ENCODE measurements around the gene HACL1.
A peak's percentile ranks its signal among the peaks of the same experiment; 100 is the strongest.

Gene HACL1

GRCh38 chr3:15601399-15602145 is at the start of gene HACL1, which contains the start of gene BTD:
Gene HACL1, minus strand, starts transcription at chr3:15601569. Its CDS starts 106 bp downstream, at chr3:15601463.
Gene BTD, plus strand, starts transcription at chr3:15601745. Its CDS starts 33,695 bp downstream, at chr3:15635440.
- DNase-seq (ENCODE audit: low read depth), result peak; percentile 98

- DNase-seq (ENCODE audit: low read depth), result no peak
These were observed 48.5 kb upstream of the HACL1 start for GRCh38 chr3:15649858-15650257.

- no peak for DNase-seq (ENCODE audit: low read depth)
These were observed 48.0 kb upstream of the HACL1 start for GRCh38 chr3:15649341-15649740.

GRCh38 chr3:15647611-15648167 is 46.3 kb upstream of the HACL1 start:
- DNase-seq (ENCODE audit: low read depth), result peak; percentile 30

- DNase-seq (ENCODE audit: low read depth), result no peak
These were observed 45.6 kb upstream of the HACL1 start for GRCh38 chr3:15646851-15647511.

- DNase-seq (ENCODE audit: low read depth), result no peak
These were observed 44.6 kb upstream of the HACL1 start for GRCh38 chr3:15645740-15646501.

GRCh38 chr3:15645246-15645645 is 43.9 kb upstream of the HACL1 start:
- no peak for DNase-seq (ENCODE audit: low read depth)

- no peak for DNase-seq (ENCODE audit: low read depth)
These were observed 37.5 kb upstream of the HACL1 start for GRCh38 chr3:15638891-15639262.

- no peak for DNase-seq (ENCODE audit: low read depth)
These were observed 37.0 kb upstream of the HACL1 start for GRCh38 chr3:15638193-15638890.

GRCh38 chr3:15637131-15637951 is 36.0 kb upstream of the HACL1 start:
- DNase-seq (ENCODE audit: low read depth), result no peak

- no peak for DNase-seq (ENCODE audit: low read depth)
These were observed 34.8 kb upstream of the HACL1 start for GRCh38 chr3:15636028-15636709.

GRCh38 chr3:15635121-15635661 is 33.8 kb upstream of the HACL1 start:
- DNase-seq (ENCODE audit: low read depth), result no peak

- DNase-seq (ENCODE audit: low read depth), result no peak
These were observed 33.3 kb upstream of the HACL1 start for GRCh38 chr3:15634671-15635070.

- no peak for DNase-seq (ENCODE audit: low read depth)
These were observed 32.6 kb upstream of the HACL1 start for GRCh38 chr3:15633766-15634598.

GRCh38 chr3:15633159-15633558 is 31.8 kb upstream of the HACL1 start:
- no peak for DNase-seq (ENCODE audit: low read depth)

- no peak for DNase-seq (ENCODE audit: low read depth)
These were observed 30.8 kb upstream of the HACL1 start for GRCh38 chr3:15632212-15632580.

GRCh38 chr3:15631426-15632211 is 30.2 kb upstream of the HACL1 start:
- no peak for DNase-seq (ENCODE audit: low read depth)

- DNase-seq (ENCODE audit: low read depth), result no peak
These were observed 29.4 kb upstream of the HACL1 start for GRCh38 chr3:15630646-15631350.
